Large intestine (tissue), 3 donors: ENCODE results near the gene ARHGEF6. TPM values are rescaled to one million over a fixed set of nuclear protein-coding genes. Genes with fewer than 3 reads are reported as not detected.
"Not testable (repeated sequence)": the region's sequence is repeated elsewhere in the genome, so short reads cannot be mapped to it uniquely, and the experiment has no call there.

Experiments
- DNase-seq, 2 donors: peaks; one replicate each; pipeline versions ENCODE4 v3.0.0 to v3.0.0-alpha.2; 2013
- H3K27ac ChIP-seq: one replicate; pipeline ENCODE4 v1.5.1; 2013; ENCODE audit warnings: low read length
- H3K27me3 ChIP-seq: 2 replicates; pipeline ENCODE4 v1.6.1; 2013; ENCODE audit warnings: low read length; ENCODE audit not compliant: control insufficient read depth, insufficient read depth
- H3K36me3 ChIP-seq: 2 replicates; pipeline ENCODE4 v1.6.1; 2013; ENCODE audit warnings: low read length; ENCODE audit not compliant: control insufficient read depth, insufficient read depth
- H3K4me1 ChIP-seq: one replicate; pipeline ENCODE4 v1.6.1; 2013; ENCODE audit warnings: low read length; ENCODE audit not compliant: control insufficient read depth, insufficient read depth
- H3K4me3 ChIP-seq: one replicate; pipeline ENCODE4 v1.5.1; 2013; ENCODE audit warnings: low read length
- H3K9me3 ChIP-seq: one replicate; pipeline ENCODE4 v1.6.1; 2013; ENCODE audit warnings: mild to moderate bottlenecking, low read depth, low read length, moderate library complexity; ENCODE audit not compliant: control insufficient read depth
- WGBS: methylation state at CpG from one replicate; pipeline ENCODE4 v1.1.5; 2013; ENCODE audit warnings: low lambda C conversion rate; ENCODE audit not compliant: insufficient coverage; 5-methylcytosine and 5-hydroxymethylcytosine counted together
- polyA plus RNA-seq: library from polyadenylated mRNA; unstranded; fragments of 120-200 nt; gene quantifications from one replicate; pipeline ENCODE4 v1.2.1, GENCODE V29; 2013

The ARHGEF6 gene
- polyA plus RNA-seq, 1 donor, result 8.7 TPM

DNA sequence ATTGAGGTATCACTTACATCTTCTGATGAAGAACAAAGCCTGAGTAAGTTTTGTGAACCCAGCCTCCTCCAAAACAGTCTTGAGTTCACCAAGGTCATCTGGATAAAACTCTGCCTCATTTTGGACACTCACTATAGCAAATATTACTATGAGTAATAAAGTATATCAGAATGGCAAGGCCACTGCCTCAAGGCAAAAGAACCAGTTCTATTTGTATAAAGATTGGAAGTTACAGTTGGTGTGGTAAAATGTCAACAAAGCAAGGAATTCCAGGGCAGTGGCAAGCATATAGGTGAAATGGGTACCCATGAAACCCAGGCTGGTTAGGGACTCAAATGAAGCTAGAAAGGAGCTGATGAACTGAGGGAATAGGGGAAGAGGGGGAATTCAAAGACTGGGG is 2.4 kb upstream of the ARHGEF6 start:
- H3K4me1 ChIP-seq, result no peaks in the 10 kb centered on the region
- no peaks in the 10 kb centered on the region for H3K27me3 ChIP-seq
- H3K27ac ChIP-seq, result no peak overlapping the region
- no peaks in the 10 kb centered on the region for H3K9me3 ChIP-seq
- DNase-seq, result no peak
- H3K4me3 ChIP-seq, result no peak overlapping the region
- H3K36me3 ChIP-seq, result no peaks in the 10 kb centered on the region

DNA sequence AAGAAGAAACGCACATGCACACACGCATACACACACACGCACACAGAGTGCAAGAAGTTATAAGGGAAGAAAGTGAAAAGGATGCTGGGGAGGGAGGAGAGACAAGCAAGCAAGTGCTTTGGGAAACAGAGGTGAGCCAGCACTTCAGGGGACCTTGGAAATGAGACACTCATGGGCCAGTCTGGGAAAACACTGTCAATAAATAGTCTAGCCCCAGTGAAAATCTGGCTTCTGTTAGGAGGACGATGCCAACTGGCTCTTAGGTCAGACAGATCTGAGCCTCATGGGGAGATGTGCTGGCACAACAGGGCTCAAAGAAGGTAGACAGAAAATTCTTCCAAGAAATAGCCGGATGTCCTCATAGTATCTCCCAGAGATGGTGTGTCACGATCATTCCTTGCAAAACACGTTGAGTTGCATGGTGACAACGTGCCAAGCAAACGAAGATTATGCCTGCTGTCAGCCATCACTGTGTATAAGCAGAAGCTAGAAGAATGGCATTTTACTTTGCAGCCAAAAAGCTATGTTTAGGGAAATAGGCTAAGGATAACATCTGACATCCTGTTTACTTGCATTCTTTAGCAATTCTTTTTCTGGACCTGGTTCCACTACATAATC is 557 bp upstream of the ARHGEF6 start:
- no CpG with 5 or more reads among the region's 9 CpGs for WGBS
- H3K27me3 ChIP-seq, result no peaks in the 10 kb centered on the region
- H3K27ac ChIP-seq, result no peak overlapping the region
- DNase-seq, result no peak
- no peak overlapping the region for H3K4me3 ChIP-seq
- H3K9me3 ChIP-seq, result no peaks in the 10 kb centered on the region
- no peaks in the 10 kb centered on the region for H3K4me1 ChIP-seq
- H3K36me3 ChIP-seq, result no peaks in the 10 kb centered on the region

DNA sequence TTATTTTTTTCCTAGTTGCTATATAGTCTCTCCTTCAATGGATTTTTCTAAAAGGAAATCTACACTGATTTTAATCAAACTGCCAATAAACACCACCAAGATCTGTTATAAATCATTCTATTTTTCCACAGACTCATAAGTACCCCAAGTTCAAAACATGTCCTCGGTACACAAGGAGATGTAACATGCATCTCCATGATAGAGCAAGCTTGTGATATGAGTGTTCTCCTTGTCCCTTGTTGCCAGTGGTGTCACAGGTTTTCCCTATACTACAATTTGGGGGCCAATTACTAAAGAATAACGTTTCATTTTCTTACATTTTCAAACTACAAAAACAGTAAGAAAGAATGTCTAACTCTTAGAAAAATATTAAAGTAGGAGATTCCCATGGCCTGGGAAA is 491 bp downstream of the ARHGEF6 start:
- DNase-seq, result no peak
- H3K4me3 ChIP-seq, result no peak overlapping the region
- H3K27ac ChIP-seq, result no peak overlapping the region
- H3K27me3 ChIP-seq, result no peaks in the 10 kb centered on the region
- WGBS, result no CpG with 5 or more reads among the region's 2 CpGs
- H3K36me3 ChIP-seq, result no peaks in the 10 kb centered on the region
- no peaks in the 10 kb centered on the region for H3K9me3 ChIP-seq
- no peaks in the 10 kb centered on the region for H3K4me1 ChIP-seq

DNA sequence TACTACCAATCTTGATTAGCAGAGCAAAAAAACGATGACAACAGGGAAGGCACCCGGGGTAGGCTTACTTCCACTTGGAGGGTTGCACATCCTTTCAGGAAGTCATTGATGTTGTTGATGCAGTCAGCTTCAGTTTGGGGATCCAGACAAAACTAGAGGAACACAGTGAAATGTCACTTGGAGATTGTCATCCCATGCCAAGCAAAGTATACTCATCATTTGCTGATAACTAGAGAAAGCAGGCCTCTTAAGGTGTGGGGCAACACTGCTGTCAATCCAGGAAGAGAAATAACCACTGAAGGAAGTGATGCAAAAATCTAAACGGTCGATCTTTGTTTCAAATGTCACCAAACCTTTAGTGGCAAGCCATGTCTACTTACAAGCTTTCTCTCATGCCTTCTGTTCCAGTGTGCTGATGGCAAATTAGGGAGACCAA is 1.4 kb downstream of the ARHGEF6 start:
- no CpG with 5 or more reads among the region's 4 CpGs for WGBS
- H3K36me3 ChIP-seq, result no peaks in the 10 kb centered on the region
- no peaks in the 10 kb centered on the region for H3K27me3 ChIP-seq
- no peaks in the 10 kb centered on the region for H3K4me1 ChIP-seq
- H3K9me3 ChIP-seq, result no peaks in the 10 kb centered on the region
- H3K27ac ChIP-seq, result no peak overlapping the region
- DNase-seq, result no peak
- no peak overlapping the region for H3K4me3 ChIP-seq

DNA sequence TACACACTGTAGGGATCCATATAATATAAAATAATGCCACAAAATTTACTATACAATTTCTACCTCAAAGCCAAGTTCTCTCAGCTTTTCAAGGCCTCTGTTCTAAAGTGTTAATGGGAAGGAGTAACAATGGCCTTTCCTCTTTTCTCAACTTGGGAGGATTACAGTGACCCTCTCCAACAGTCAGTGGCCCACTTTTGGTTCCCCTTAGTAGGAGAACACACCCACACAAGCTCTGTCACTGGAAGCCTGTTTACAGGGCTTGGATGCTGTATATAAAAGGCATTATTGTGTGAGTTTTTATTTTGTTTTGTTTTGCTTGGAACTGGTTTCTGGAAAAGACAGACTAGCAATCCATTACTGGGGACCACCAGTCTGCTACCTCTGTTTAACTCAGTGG is 1.8 kb downstream of the ARHGEF6 start:
- H3K4me3 ChIP-seq, result no peak overlapping the region

DNA sequence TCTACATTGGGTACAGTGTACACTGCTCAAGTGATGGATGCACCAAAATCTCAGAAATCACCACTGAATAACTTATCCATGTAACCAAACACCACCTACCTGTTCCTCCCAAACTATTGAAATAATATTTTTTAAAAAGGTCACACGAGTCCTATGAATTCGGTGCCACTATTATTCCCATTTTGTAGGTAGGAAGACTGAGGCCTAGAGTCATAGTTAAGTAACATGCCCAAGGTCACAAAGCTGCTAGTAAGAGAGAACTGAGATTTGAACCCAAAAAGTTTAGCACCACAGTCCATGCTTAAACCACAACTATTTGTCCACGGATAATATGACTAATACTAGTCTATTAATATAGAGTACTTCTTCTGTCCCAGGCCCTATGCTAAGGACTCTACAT is 2.7 kb downstream of the ARHGEF6 start:
- Histone ChIP-seq H3K4me1 (no peaks in the 10 kb centered on the region), H3K9me3 (no peaks in the 10 kb centered on the region), H3K36me3 (no peaks in the 10 kb centered on the region), H3K4me3 (no peak overlapping the region), H3K27me3 (no peaks in the 10 kb centered on the region), H3K27ac (no peak overlapping the region)
- no CpG with 5 or more reads among the region's 3 CpGs for WGBS
- DNase-seq, result no peak

More for the DNA sequence above, 1.8 kb downstream of the ARHGEF6 start:
- no peaks in the 10 kb centered on the region for H3K36me3 ChIP-seq
- no peaks in the 10 kb centered on the region for H3K4me1 ChIP-seq
- H3K9me3 ChIP-seq, result no peaks in the 10 kb centered on the region
- H3K27ac ChIP-seq, result no peak overlapping the region
- no peak for DNase-seq
- no peaks in the 10 kb centered on the region for H3K27me3 ChIP-seq

DNA sequence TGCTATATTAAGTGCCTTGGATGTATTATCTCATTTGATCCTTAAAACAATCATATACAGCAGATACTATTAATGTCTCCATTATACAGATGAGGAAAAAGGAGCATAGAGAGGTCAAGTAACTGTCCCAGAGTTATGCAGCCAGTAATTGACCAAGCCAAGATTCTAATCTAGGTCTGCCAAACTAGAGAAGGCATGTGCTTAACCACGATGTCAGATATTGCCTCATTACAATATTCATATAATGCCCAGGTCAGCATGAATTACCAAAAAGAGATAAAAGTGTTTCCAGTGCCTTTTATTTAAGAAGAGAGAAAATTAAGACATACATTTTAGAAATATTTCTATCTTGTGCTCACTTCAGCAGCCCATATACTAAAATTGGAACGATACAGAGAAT is 7.1 kb downstream of the ARHGEF6 start:
- Histone ChIP-seq H3K4me1 (no peaks in the 10 kb centered on the region), H3K27me3 (no peaks in the 10 kb centered on the region), H3K4me3 (no peak overlapping the region), H3K27ac (no peak overlapping the region), H3K36me3 (no peaks in the 10 kb centered on the region), H3K9me3 (no peaks in the 10 kb centered on the region)
- no CpG with 5 or more reads among the region's 2 CpGs for WGBS
- DNase-seq, result no peak

DNA sequence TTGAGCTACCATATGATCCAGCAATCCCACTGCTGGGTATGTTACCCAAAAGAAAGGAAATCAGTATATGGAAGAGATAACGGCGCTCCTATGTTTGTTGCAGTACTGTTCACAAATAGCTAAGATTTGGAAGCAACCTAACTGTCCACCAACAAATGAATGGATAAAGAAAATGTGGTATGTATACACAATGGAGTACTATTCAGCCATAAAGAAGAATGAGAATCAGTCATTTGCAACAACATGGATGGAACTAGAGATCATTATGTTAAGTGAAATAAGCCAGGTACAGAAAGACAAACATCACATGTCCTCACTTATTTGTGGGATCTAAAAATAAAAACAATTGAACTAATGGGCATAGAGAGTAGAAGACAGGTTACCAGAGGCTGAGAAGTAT is 8.9 kb downstream of the ARHGEF6 start:
- not testable (repeated sequence) for H3K9me3 ChIP-seq, H3K27me3 ChIP-seq, H3K4me1 ChIP-seq, DNase-seq, H3K27ac ChIP-seq, H3K36me3 ChIP-seq, H3K4me3 ChIP-seq
- WGBS, result no CpG with 5 or more reads among the region's 2 CpGs

DNA sequence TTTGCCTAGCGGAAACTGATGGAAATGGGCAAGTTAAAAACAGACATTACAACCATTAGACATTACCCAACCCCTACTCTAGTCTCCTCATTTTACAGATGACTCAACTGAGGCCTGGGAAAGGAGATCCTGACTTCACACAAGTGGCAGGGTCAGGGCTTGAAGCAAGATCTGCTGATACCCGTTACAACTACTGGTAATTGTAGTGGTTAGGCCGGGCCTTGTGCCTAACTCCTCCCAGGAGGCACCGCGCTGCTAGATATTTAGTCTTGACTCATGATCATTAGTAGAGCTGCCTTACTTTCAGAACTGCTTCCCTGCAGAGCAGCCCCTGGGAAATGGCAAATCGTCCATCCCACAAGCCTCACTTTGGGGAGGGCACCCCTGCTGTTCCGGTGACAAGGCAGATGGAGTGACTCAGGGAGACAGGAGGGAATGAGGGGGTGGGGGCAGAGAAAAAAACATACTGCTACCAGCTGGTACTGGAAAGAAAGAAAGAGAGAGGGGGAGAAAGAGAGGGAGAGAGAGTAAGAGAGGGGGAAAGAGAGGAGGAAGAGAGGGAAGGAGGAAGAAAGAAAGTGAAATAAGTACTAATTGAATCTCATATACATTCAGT is 12.2 kb downstream of the ARHGEF6 start:
- no peak for DNase-seq
- H3K4me1 ChIP-seq, result no peaks in the 10 kb centered on the region
- H3K27ac ChIP-seq, result no peak overlapping the region
- WGBS, result no CpG with 5 or more reads among the region's 7 CpGs
- H3K27me3 ChIP-seq, result peaks cover 8% of the 10 kb centered on the region
- H3K9me3 ChIP-seq, result no peaks in the 10 kb centered on the region
- no peaks in the 10 kb centered on the region for H3K36me3 ChIP-seq
- H3K4me3 ChIP-seq, result no peak overlapping the region

DNA sequence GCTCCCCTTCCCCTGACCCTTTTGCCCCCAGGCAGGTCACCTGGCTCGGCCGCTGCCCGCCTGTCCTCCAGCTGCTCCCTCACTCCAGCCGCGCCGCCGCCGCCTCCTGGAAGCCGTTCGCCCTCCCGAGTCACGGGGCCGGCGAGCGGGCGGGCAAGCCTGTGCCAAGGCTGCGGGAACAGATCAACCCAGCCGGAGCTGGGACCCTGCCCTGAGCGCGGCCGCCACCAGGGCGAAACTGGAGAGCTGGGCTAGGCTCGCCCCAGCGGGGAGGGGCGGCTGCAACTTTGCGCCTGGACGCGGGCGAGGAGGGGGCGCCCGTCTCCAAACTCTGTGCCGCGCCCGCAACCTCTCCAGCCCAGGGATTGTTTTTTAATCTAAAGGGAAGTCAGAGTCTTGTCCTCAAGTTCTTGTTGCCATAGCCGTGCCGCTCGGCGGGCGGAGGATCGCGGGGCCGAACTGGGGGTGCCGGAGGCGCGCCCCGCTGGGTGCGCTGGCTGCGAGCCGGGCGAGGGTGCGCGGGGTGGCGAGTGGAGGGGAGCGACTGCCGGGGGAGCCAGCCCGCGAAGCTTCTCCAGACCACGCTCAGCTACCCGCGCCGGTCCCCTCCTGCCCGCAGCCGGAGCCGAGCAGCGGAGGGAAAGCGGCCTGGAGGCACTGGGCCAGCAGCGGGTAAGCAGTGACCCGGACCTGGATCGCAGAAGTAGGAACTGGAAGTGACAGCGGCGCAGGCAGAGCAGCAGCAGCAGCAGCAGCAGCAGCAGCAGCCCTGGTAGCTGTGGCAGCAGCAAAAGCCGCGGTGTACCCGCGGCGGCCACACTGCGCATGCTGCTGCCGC is 13.4 kb downstream of the ARHGEF6 start:
- H3K4me1 ChIP-seq, result no peaks in the 10 kb centered on the region
- H3K9me3 ChIP-seq, result no peaks in the 10 kb centered on the region
- H3K27me3 ChIP-seq, result peaks cover 8% of the 10 kb centered on the region
- H3K4me3 ChIP-seq, result peak overlapping the region; percentile 42
- H3K36me3 ChIP-seq, result no peaks in the 10 kb centered on the region
- no peak overlapping the region for H3K27ac ChIP-seq
- DNase-seq, result peak in 1 of 2 donors; percentile 31
- no CpG with 5 or more reads among the region's 78 CpGs for WGBS

DNA sequence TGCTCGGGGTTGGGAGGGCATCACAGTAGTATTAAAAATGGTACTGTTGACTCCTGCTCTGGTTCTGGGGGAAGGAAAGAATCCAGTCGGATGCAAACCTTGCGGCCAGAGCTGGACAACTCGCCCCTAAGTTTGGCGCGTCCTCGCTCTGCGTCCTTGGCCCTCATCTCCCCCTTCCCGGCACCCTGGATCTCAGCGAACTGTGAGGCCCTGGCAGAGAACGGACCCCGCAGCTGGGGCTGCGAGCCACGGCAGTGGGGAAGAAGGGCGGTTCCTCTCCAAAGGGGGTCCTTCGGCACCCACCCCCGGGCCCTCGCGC is 14.0 kb downstream of the ARHGEF6 start:
- H3K27me3 ChIP-seq, result peaks cover 8% of the 10 kb centered on the region
- no peaks in the 10 kb centered on the region for H3K9me3 ChIP-seq
- H3K36me3 ChIP-seq, result no peaks in the 10 kb centered on the region
- no CpG with 5 or more reads among the region's 19 CpGs for WGBS
- no peak overlapping the region for H3K27ac ChIP-seq
- H3K4me3 ChIP-seq, result peak overlapping the region; percentile 42
- DNase-seq, result no peak
- H3K4me1 ChIP-seq, result no peaks in the 10 kb centered on the region
